Loucy (cell line): ENCODE results near the gene CST9L.

Source experiments
- H2AFZ ChIP-seq: fragments of 200-600 bp; sonication (generic); 2 replicates; pipeline ENCODE4 v1.6.0; 2016; ENCODE audit warnings: antibody characterized with exemption, mild to moderate bottlenecking, low read length, moderate library complexity
- H3F3A ChIP-seq: fragments of 200-600 bp; 2 replicates; pipeline ENCODE4 v1.6.0; 2016; ENCODE audit warnings: antibody characterized with exemption, low read depth, mild to moderate bottlenecking
- H3K27me3 ChIP-seq: fragments of 200-600 bp; sonication (generic); 2 replicates; pipeline ENCODE4 v1.6.1; 2014; ENCODE audit warnings: low read length, mild to moderate bottlenecking; ENCODE audit not compliant: insufficient read depth, poor library complexity, severe bottlenecking
- H3K36me3 ChIP-seq: fragments of 200-600 bp; sonication (generic); 2 replicates; pipeline ENCODE4 v1.6.1; 2016; ENCODE audit warnings: low read length; ENCODE audit not compliant: insufficient read depth
- H3K4me1 ChIP-seq: fragments of 200-600 bp; sonication (generic); 2 replicates; pipeline ENCODE4 v1.5.1; 2014; ENCODE audit warnings: low read length, mild to moderate bottlenecking; ENCODE audit not compliant: insufficient read depth, poor library complexity, severe bottlenecking
- H3K4me2 ChIP-seq: fragments of 200-600 bp; sonication (generic); 2 replicates; pipeline ENCODE4 v1.6.0; 2014; ENCODE audit warnings: antibody characterized with exemption, low read length, low read depth, mild to moderate bottlenecking; ENCODE audit not compliant: poor library complexity, severe bottlenecking
- H3K4me3 ChIP-seq: fragments of 200-600 bp; sonication (generic); 2 replicates; pipeline ENCODE4 v1.5.1; 2014; ENCODE audit warnings: low read length, mild to moderate bottlenecking, mixed read lengths; ENCODE audit not compliant: poor library complexity, severe bottlenecking
- H3K79me2 ChIP-seq: fragments of 200-600 bp; sonication (generic); 2 replicates; pipeline ENCODE4 v1.6.1; 2014; ENCODE audit warnings: low read length; ENCODE audit not compliant: insufficient read depth
- H3K9ac ChIP-seq: fragments of 200-600 bp; sonication (generic); 2 replicates; pipeline ENCODE4 v1.6.0; 2014; ENCODE audit warnings: mild to moderate bottlenecking, low read depth, low read length, moderate library complexity; ENCODE audit not compliant: poor library complexity, severe bottlenecking
- H3K9me2 ChIP-seq: fragments of 200-600 bp; sonication (generic); replicated peaks from 2 replicates; pipeline ENCODE4 v1.6.1; 2016; ENCODE audit warnings: low read depth, low read length, mixed read lengths
- H3K9me3 ChIP-seq: fragments of 200-600 bp; sonication (generic); 2 replicates; pipeline ENCODE4 v1.6.1; 2014; ENCODE audit warnings: mild to moderate bottlenecking, antibody characterized with exemption, low read length, low read depth; ENCODE audit not compliant: insufficient read depth
- H4K20me1 ChIP-seq: fragments of 200-600 bp; sonication (generic); 2 replicates; pipeline ENCODE4 v1.6.0; 2014; ENCODE audit warnings: antibody characterized with exemption, low read length, mild to moderate bottlenecking; ENCODE audit not compliant: insufficient read depth, poor library complexity, severe bottlenecking
- EZH2phosphoT487 ChIP-seq: fragments of 200-600 bp; IDR thresholded peaks from 2 replicates; pipeline ENCODE4 v1.6.1; 2018; ENCODE audit warnings: antibody characterized with exemption, mild to moderate bottlenecking, moderate library complexity, borderline replicate concordance
- TF ChIP-seq, protein P1 (sequence below): fragments of 200-600 bp; sonication (generic); conservative IDR thresholded peaks from 2 replicates; pipeline ENCODE4 v1.5.1; 2014; ENCODE audit warnings: mild to moderate bottlenecking, antibody characterized with exemption, low read length

The CST9L gene

DNA sequence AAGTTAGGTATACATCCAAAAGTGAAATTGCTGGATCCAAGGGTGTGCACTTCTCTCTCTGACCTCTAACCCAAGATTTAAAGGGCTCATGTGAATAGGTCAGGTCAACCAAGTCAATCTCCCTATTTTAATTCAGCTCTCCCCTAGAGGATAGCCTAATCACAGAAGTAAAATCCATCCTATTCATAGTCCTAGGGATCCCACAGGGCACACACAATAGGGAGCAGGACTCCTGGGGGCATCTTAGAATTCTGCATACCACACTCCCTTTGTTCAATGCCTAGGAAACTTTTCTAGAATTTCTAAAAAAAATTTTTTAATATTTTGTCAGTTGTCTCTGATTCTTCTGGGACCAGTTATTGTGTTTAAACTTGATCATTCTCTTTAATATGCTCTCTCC lies 35.1 kb downstream of the CST9L start:
- no peak for TF ChIP-seq EZH2phosphoT487
- TF ChIP-seq, protein P1, sequence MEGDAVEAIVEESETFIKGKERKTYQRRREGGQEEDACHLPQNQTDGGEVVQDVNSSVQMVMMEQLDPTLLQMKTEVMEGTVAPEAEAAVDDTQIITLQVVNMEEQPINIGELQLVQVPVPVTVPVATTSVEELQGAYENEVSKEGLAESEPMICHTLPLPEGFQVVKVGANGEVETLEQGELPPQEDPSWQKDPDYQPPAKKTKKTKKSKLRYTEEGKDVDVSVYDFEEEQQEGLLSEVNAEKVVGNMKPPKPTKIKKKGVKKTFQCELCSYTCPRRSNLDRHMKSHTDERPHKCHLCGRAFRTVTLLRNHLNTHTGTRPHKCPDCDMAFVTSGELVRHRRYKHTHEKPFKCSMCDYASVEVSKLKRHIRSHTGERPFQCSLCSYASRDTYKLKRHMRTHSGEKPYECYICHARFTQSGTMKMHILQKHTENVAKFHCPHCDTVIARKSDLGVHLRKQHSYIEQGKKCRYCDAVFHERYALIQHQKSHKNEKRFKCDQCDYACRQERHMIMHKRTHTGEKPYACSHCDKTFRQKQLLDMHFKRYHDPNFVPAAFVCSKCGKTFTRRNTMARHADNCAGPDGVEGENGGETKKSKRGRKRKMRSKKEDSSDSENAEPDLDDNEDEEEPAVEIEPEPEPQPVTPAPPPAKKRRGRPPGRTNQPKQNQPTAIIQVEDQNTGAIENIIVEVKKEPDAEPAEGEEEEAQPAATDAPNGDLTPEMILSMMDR = no peak
- Histone ChIP-seq H3K27me3 (no peaks in the 10 kb centered on the region), H2AFZ (no peak overlapping the region), H3K79me2 (no peaks in the 10 kb centered on the region), H3K9ac (no peak overlapping the region), H3K9me2 (no peaks in the 10 kb centered on the region), H3F3A (no peaks in the 10 kb centered on the region), H3K36me3 (no peaks in the 10 kb centered on the region), H3K4me1 (no peaks in the 10 kb centered on the region), H4K20me1 (no peaks in the 10 kb centered on the region), H3K4me2 (no peak overlapping the region), H3K9me3 (no peaks in the 10 kb centered on the region; the same call in 1 of the 2 replicates), H3K4me3 (no peak overlapping the region)

DNA sequence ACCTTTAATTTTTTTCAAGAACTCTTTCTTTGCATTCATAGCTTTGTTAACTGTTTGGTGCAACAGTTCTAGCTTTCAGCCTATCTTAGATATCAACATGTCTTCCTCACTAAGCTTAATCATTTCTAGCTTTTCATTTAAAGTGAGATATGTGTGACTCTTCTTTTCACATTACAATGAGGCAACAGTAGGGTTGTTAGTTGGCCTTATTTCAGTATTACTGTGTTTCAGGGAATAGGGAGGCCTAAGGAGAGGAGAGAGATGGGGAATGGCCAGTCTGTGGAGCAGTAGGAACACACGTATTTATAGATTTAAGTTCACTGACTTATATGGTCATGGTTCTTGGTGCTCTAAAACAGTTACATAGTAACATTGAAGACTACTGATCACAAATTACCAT lies 35.8 kb downstream of the CST9L start:
- no peaks in the 10 kb centered on the region for H3K4me1 ChIP-seq

DNA sequence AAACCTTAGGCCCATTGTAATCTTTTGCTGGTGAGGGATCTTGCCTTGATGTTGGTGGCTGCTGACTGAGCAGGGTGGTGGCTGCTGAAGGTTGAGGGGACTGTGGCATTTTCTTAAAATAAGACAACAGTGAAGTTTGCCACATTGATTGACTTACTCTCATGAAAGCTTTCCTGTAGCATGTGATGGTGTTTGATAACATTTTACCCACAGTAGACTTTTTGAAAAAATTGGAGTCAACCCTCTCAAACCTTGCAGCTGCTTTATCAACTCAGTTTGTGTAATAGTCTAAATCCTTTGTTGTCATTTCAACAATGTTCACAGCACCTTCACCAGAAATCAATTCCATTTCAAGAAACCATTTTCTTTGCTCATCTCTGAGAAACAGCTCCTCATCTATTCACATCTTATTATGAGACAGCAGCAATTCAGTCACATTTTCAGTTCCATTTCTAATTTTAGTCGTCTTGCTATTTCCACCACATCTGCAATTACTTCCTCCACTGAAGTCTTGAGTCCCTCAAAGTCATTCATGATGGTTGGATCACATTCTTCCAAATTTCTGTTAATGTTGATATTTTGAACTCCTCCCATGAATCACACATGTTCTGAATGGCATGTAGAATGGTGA lies 37.2 kb downstream of the CST9L start:
- Histone ChIP-seq H3F3A (no peaks in the 10 kb centered on the region), H3K4me1 (no peaks in the 10 kb centered on the region), H3K79me2 (no peaks in the 10 kb centered on the region), H4K20me1 (no peaks in the 10 kb centered on the region), H2AFZ (no peak overlapping the region), H3K9me3 (no peaks in the 10 kb centered on the region; the same call in 1 of the 2 replicates), H3K4me3 (no peak overlapping the region), H3K9ac (no peak overlapping the region), H3K27me3 (no peaks in the 10 kb centered on the region), H3K4me2 (no peak overlapping the region), H3K9me2 (no peaks in the 10 kb centered on the region), H3K36me3 (no peaks in the 10 kb centered on the region)
- TF ChIP-seq, protein P1 = no peak
- TF ChIP-seq EZH2phosphoT487 = no peak

More for the DNA sequence above, 35.8 kb downstream of the CST9L start:
- H3K9me2 ChIP-seq = no peaks in the 10 kb centered on the region
- no peaks in the 10 kb centered on the region for H3K79me2 ChIP-seq
- H3K4me2 ChIP-seq = no peak overlapping the region
- no peaks in the 10 kb centered on the region for H3F3A ChIP-seq
- no peaks in the 10 kb centered on the region for H3K36me3 ChIP-seq
- H3K9ac ChIP-seq = no peak overlapping the region
- no peak overlapping the region for H2AFZ ChIP-seq
- no peak overlapping the region for H3K4me3 ChIP-seq
- no peaks in the 10 kb centered on the region for H3K27me3 ChIP-seq
- H4K20me1 ChIP-seq = no peaks in the 10 kb centered on the region
- TF ChIP-seq, protein P1 = no peak
- no peak for TF ChIP-seq EZH2phosphoT487
- no peaks in the 10 kb centered on the region; the same call in 1 of the 2 replicates for H3K9me3 ChIP-seq
